Gastrocnemius medialis (tissue), 4 donors: ENCODE results near the gene PDXK.

Experiments used
- POLR2A ChIP-seq, 2 donors: fragments of 450-650 bp; IDR thresholded peaks; one replicate each; pipeline ENCODE4 v1.6.1; 2017; ENCODE audit warnings: antibody characterized with exemption in 2 of 2, mild to moderate bottlenecking in 2 of 2, moderate library complexity in 2 of 2
- TF ChIP-seq, protein P1 (sequence below), 5 experiments: fragments of 450-650 bp in 3 of 5; fragments of 200-600 bp in 2 of 5; sonication (generic) in 2 of 5; IDR thresholded peaks in 4 of 5; conservative IDR thresholded peaks in 1 of 5; 1 replicate in 4 of 5; 2 replicates in 1 of 5; pipeline ENCODE4 v1.5.1; 2016 to 2019; ENCODE audit warnings: antibody characterized with exemption in 5 of 5, mild to moderate bottlenecking in 3 of 5, moderate library complexity in 3 of 5

DNA sequence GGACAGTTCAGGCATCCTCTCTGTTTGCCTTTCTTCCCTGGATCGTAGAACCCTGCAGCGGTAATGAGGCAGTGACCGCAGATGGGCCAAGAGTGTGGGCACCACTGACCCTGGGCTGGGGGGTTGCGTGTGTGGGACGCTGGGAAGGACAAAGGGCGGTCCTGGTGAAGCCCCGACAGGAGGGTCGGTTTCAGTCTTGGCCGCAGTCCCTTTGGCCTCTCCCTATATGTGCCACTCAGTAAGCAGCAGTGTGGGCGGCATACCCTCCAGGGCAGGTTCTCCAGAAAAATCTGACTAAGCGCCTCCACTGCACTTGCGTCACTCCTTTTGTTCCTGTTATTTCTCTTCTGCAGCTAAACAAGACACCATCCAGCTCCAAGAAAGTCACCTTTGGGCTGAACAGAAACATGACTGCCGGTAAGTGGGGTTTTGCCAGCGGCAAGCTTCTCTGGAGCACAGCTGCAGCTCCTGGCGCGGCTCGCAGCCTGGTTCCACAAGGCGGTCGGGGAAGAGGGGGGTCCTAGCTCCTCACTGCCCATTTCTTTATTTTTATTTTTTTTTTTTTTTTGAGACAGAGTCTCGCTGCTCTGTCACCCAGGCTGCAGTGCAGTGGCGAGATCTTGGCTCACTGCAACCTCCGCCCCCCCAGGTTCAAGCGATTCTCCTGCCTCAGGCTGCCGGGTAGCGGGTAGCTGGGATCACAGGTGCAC is 27.7 kb upstream of the PDXK start:
- TF ChIP-seq, protein P1, sequence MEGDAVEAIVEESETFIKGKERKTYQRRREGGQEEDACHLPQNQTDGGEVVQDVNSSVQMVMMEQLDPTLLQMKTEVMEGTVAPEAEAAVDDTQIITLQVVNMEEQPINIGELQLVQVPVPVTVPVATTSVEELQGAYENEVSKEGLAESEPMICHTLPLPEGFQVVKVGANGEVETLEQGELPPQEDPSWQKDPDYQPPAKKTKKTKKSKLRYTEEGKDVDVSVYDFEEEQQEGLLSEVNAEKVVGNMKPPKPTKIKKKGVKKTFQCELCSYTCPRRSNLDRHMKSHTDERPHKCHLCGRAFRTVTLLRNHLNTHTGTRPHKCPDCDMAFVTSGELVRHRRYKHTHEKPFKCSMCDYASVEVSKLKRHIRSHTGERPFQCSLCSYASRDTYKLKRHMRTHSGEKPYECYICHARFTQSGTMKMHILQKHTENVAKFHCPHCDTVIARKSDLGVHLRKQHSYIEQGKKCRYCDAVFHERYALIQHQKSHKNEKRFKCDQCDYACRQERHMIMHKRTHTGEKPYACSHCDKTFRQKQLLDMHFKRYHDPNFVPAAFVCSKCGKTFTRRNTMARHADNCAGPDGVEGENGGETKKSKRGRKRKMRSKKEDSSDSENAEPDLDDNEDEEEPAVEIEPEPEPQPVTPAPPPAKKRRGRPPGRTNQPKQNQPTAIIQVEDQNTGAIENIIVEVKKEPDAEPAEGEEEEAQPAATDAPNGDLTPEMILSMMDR (IDR thresholded peaks at IDR 0.05 in 4 of 5, conservative IDR thresholded peaks at IDR 0.05 in 1 of 5): no peak
- no peak for TF ChIP-seq POLR2A (IDR thresholded peaks at IDR 0.05)
